Activated CD8-positive, alpha-beta memory T cell treated with anti-CD3 and anti-CD28 coated beads for 48 hours (primary cell): ENCODE results near the gene ZIM2.

Experiments used
- DNase-seq, 3 experiments: peaks; one replicate each; pipeline ENCODE4 v3.0.0-alpha.2; 2020; ENCODE audit warnings: low read depth in 2 of 3, low spot score in 2 of 3

ZIM2 gene

GRCh38 chr19:56811480-56811879 is 29.0 kb downstream of the ZIM2 start:
- no peak for DNase-seq

- DNase-seq: no peak
Measured at GRCh38 chr19:56810260-56810659, 30.3 kb downstream of the ZIM2 start.

GRCh38 chr19:56808717-56809392 is 31.7 kb downstream of the ZIM2 start:
- no peak for DNase-seq

- DNase-seq: no peak
Measured at GRCh38 chr19:56806639-56807038, 33.9 kb downstream of the ZIM2 start.

GRCh38 chr19:56778351-56778750 is 62.2 kb downstream of the ZIM2 start:
- no peak for DNase-seq

GRCh38 chr19:56769650-56770049 is 70.9 kb downstream of the ZIM2 start:
- DNase-seq: no peak

- peak in 1 of 3 experiments; percentile 6 for DNase-seq
Measured at GRCh38 chr19:56765137-56765536, 75.4 kb downstream of the ZIM2 start.

- no peak for DNase-seq
Measured at GRCh38 chr19:56764196-56764695, 76.3 kb downstream of the ZIM2 start.

- no peak for DNase-seq
Measured at GRCh38 chr19:56760842-56761241, 79.7 kb downstream of the ZIM2 start.

- DNase-seq: no peak
Measured at GRCh38 chr19:56759531-56759930, 81.0 kb downstream of the ZIM2 start.

- DNase-seq: no peak
Measured at GRCh38 chr19:56751078-56751489, 89.4 kb downstream of the ZIM2 start.

- no peak for DNase-seq
Measured at GRCh38 chr19:56750658-56751057, 89.9 kb downstream of the ZIM2 start.

- DNase-seq: no peak
Measured at GRCh38 chr19:56748378-56748777, 92.1 kb downstream of the ZIM2 start.

GRCh38 chr19:56746367-56746766 is 94.2 kb downstream of the ZIM2 start:
- DNase-seq: no peak

- no peak for DNase-seq
Measured at GRCh38 chr19:56740501-56740900, 100.0 kb downstream of the ZIM2 start.

- no peak for DNase-seq
Measured at GRCh38 chr19:56736571-56736970, 104.0 kb downstream of the ZIM2 start.

GRCh38 chr19:56732976-56733375 is 107.5 kb downstream of the ZIM2 start:
- DNase-seq: no peak

- DNase-seq: no peak
Measured at GRCh38 chr19:56727677-56728076, 112.8 kb downstream of the ZIM2 start.

- no peak for DNase-seq
Measured at GRCh38 chr19:56725829-56726424, 114.6 kb downstream of the ZIM2 start.
